MM.1S (cell line): ENCODE results near the gene CCSER1.

Experiments
- DNase-seq: peaks from one replicate; pipeline ENCODE4 v3.0.0-alpha.2; 2015
- H2AFZ ChIP-seq: fragments of 300-600 bp; sonication (generic); 2 replicates; pipeline ENCODE4 v1.6.0; 2016; ENCODE audit warnings: antibody characterized with exemption, low read length
- H3F3A ChIP-seq: fragments of 300-600 bp; sonication (generic); 2 replicates; pipeline ENCODE4 v1.6.1; 2016; ENCODE audit warnings: mild to moderate bottlenecking, antibody characterized with exemption, low read length, moderate library complexity, mixed read lengths; ENCODE audit not compliant: insufficient read depth
- H3K27ac ChIP-seq: fragments of 300-600 bp; sonication (generic); 2 replicates; pipeline ENCODE4 v1.5.1; 2016; ENCODE audit warnings: mild to moderate bottlenecking, low read length
- H3K27me3 ChIP-seq: fragments of 300-600 bp; sonication (generic); replicated peaks from 2 replicates; pipeline ENCODE4 v1.6.0; 2016; ENCODE audit warnings: low read length; ENCODE audit not compliant: insufficient read depth
- H3K36me3 ChIP-seq: fragments of 300-600 bp; sonication (generic); replicated peaks from 2 replicates; pipeline ENCODE4 v1.6.1; 2016; ENCODE audit warnings: mild to moderate bottlenecking, low read length, mixed read lengths; ENCODE audit not compliant: insufficient read depth
- H3K4me1 ChIP-seq: fragments of 300-600 bp; sonication (generic); 2 replicates; pipeline ENCODE4 v1.6.1; 2016; ENCODE audit warnings: low read length, mixed read lengths
- H3K4me2 ChIP-seq: fragments of 300-600 bp; sonication (generic); 2 replicates; pipeline ENCODE4 v1.6.0; 2016; ENCODE audit warnings: low read depth, low read length
- H3K4me3 ChIP-seq: fragments of 300-600 bp; sonication (generic); 2 replicates; pipeline ENCODE4 v1.5.1; 2016; ENCODE audit warnings: low read length, mixed read lengths
- H3K79me2 ChIP-seq: fragments of 300-600 bp; sonication (generic); 2 replicates; pipeline ENCODE4 v1.6.1; 2016; ENCODE audit warnings: mixed run types, low read length, mixed read lengths
- H3K9ac ChIP-seq: fragments of 300-600 bp; sonication (generic); 2 replicates; pipeline ENCODE4 v1.6.1; 2016; ENCODE audit warnings: low read length, mixed read lengths
- H3K9me2 ChIP-seq: fragments of 300-600 bp; sonication (generic); replicated peaks from 2 replicates; pipeline ENCODE4 v1.6.1; 2016; ENCODE audit warnings: mild to moderate bottlenecking, low read length, mixed read lengths; ENCODE audit not compliant: insufficient read depth
- H3K9me3 ChIP-seq: fragments of 300-600 bp; sonication (generic); replicated peaks from 2 replicates; pipeline ENCODE4 v1.6.1; 2016; ENCODE audit warnings: mild to moderate bottlenecking, low read length, mixed read lengths; ENCODE audit not compliant: insufficient read depth
- H4K20me1 ChIP-seq: fragments of 300-600 bp; sonication (generic); 2 replicates; pipeline ENCODE4 v1.6.1; 2016; ENCODE audit warnings: mild to moderate bottlenecking, low read length, moderate library complexity, mixed read lengths; ENCODE audit not compliant: insufficient read depth
- EZH2 ChIP-seq: fragments of 300-600 bp; sonication (generic); optimal IDR thresholded peaks from 2 replicates; pipeline ENCODE3; 2017; ENCODE audit warnings: low read depth, mild to moderate bottlenecking, antibody characterized with exemption, low read length, mixed read lengths
- EZH2phosphoT487 ChIP-seq: fragments of 300-600 bp; sonication (generic); IDR thresholded peaks from 2 replicates; pipeline ENCODE4 v1.6.1; 2018; ENCODE audit warnings: antibody characterized with exemption, low read length
- TF ChIP-seq, protein P1 (sequence below): fragments of 300-600 bp; sonication (generic); IDR thresholded peaks from 2 replicates; pipeline ENCODE4 v1.5.1; 2016; ENCODE audit warnings: antibody characterized with exemption, low read length, mixed read lengths

The CCSER1 gene

GRCh38 chr4:90163872-90164271, 36.7 kb downstream of the CCSER1 start:
- no peak for TF ChIP-seq EZH2phosphoT487
- TF ChIP-seq, protein P1, sequence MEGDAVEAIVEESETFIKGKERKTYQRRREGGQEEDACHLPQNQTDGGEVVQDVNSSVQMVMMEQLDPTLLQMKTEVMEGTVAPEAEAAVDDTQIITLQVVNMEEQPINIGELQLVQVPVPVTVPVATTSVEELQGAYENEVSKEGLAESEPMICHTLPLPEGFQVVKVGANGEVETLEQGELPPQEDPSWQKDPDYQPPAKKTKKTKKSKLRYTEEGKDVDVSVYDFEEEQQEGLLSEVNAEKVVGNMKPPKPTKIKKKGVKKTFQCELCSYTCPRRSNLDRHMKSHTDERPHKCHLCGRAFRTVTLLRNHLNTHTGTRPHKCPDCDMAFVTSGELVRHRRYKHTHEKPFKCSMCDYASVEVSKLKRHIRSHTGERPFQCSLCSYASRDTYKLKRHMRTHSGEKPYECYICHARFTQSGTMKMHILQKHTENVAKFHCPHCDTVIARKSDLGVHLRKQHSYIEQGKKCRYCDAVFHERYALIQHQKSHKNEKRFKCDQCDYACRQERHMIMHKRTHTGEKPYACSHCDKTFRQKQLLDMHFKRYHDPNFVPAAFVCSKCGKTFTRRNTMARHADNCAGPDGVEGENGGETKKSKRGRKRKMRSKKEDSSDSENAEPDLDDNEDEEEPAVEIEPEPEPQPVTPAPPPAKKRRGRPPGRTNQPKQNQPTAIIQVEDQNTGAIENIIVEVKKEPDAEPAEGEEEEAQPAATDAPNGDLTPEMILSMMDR: no peak
- TF ChIP-seq EZH2: no peak
- no peaks in the 10 kb centered on the region for H3F3A ChIP-seq
- H4K20me1 ChIP-seq: no peaks in the 10 kb centered on the region; the same call in 1 of the 2 replicates
- no peaks in the 10 kb centered on the region for H3K9me3 ChIP-seq
- no peak overlapping the region for H3K27ac ChIP-seq
- no peak overlapping the region for H3K4me2 ChIP-seq
- no peaks in the 10 kb centered on the region for H3K79me2 ChIP-seq
- no peak overlapping the region for H3K9ac ChIP-seq
- no peaks in the 10 kb centered on the region for H3K27me3 ChIP-seq
- no peak overlapping the region for H2AFZ ChIP-seq
- no peaks in the 10 kb centered on the region for H3K4me1 ChIP-seq
- DNase-seq: no peak
- H3K9me2 ChIP-seq: no peaks in the 10 kb centered on the region
- no peaks in the 10 kb centered on the region for H3K36me3 ChIP-seq
- no peak overlapping the region for H3K4me3 ChIP-seq

DNA sequence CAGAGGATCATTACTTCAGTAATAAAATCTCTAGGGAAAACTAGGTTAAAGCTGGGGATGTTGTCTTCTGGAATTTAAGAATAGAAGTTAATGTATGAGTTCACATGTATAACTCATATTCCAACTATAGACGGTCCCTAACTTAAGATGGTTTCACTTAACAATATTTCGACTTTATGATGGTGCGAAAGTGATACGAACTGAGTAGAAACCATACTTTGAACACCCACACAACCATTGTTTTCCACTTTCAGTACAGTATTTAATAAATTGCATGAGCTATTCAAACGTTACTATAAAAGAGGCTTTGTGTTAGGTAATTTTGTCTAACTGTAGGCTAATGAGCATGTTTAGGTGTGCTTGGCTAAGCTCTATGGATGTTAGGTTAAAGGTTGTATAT, 38.7 kb downstream of the CCSER1 start:
- H3K79me2 ChIP-seq: no peaks in the 10 kb centered on the region
- H3K9ac ChIP-seq: no peak overlapping the region
- no peak overlapping the region for H3K4me3 ChIP-seq
- H3K27me3 ChIP-seq: no peaks in the 10 kb centered on the region
- H3K4me2 ChIP-seq: no peak overlapping the region
- DNase-seq: no peak
- H3K27ac ChIP-seq: no peak overlapping the region
- H3F3A ChIP-seq: no peaks in the 10 kb centered on the region
- no peaks in the 10 kb centered on the region for H3K4me1 ChIP-seq
- no peaks in the 10 kb centered on the region for H3K9me2 ChIP-seq
- no peaks in the 10 kb centered on the region; the same call in 1 of the 2 replicates for H4K20me1 ChIP-seq
- no peaks in the 10 kb centered on the region for H3K36me3 ChIP-seq
- no peaks in the 10 kb centered on the region for H3K9me3 ChIP-seq
- TF ChIP-seq EZH2 (no peak), EZH2phosphoT487 (no peak)
- TF ChIP-seq, protein P1: no peak
- H2AFZ ChIP-seq: no peak overlapping the region

DNA sequence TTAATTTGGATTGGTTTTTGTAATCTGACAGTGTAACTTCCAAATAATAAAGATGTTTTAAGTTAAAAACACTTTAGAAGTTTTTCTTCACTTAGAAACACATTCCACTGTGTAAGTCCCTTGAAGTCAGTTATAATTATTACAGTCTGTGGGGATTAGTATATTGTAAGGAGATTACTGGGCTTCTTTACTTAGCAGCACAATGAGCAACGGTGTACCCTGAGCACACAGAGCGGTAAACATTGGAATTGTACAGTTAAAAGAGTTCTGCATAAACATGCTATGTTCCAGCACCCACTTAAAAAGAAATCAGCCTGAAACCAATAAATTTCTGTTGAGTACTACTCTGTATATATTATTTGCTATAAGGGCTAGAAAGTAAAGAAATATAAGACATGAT, 44.3 kb downstream of the CCSER1 start:
- H3K27me3 ChIP-seq: no peaks in the 10 kb centered on the region
- no peaks in the 10 kb centered on the region for H3K79me2 ChIP-seq
- no peaks in the 10 kb centered on the region for H4K20me1 ChIP-seq
- H3K9me3 ChIP-seq: no peaks in the 10 kb centered on the region
- no peaks in the 10 kb centered on the region for H3K9me2 ChIP-seq
- no peak overlapping the region for H3K4me3 ChIP-seq
- no peak overlapping the region for H2AFZ ChIP-seq
- H3K4me2 ChIP-seq: no peak overlapping the region
- DNase-seq: no peak
- TF ChIP-seq, protein P1: no peak
- no peak for TF ChIP-seq EZH2phosphoT487
- TF ChIP-seq EZH2: no peak
- no peak overlapping the region for H3K9ac ChIP-seq
- H3K4me1 ChIP-seq: no peaks in the 10 kb centered on the region
- no peaks in the 10 kb centered on the region for H3K36me3 ChIP-seq
- H3K27ac ChIP-seq: no peak overlapping the region
- no peaks in the 10 kb centered on the region for H3F3A ChIP-seq

GRCh38 chr4:90174621-90175023, 47.4 kb downstream of the CCSER1 start:
- Histone ChIP-seq H3K4me3 (no peak overlapping the region), H4K20me1 (no peaks in the 10 kb centered on the region), H3K4me2 (peak overlapping the region; percentile 0; the same call in 1 of the 2 replicates), H3K27ac (no peak overlapping the region), H3K9me3 (no peaks in the 10 kb centered on the region), H2AFZ (no peak overlapping the region), H3K9ac (no peak overlapping the region), H3K4me1 (no peaks in the 10 kb centered on the region), H3K79me2 (no peaks in the 10 kb centered on the region), H3K27me3 (no peaks in the 10 kb centered on the region), H3K9me2 (no peaks in the 10 kb centered on the region), H3F3A (no peaks in the 10 kb centered on the region), H3K36me3 (no peaks in the 10 kb centered on the region)
- TF ChIP-seq EZH2phosphoT487 (no peak), EZH2 (no peak)
- TF ChIP-seq, protein P1: no peak
- DNase-seq: peak; percentile 44
